ENCODE measurements around the gene NAA10. TPM values are rescaled to one million over a fixed set of nuclear protein-coding genes. Genes with fewer than 3 reads are reported as not detected.

NAA10 gene
- total and polyA plus RNA-seq, 2 of the 13 experiments (the other 11 are each of a cell fraction or from before 2014, with no cell fraction given), result 49.2 to 51.7 TPM

GRCh38 chrX:153927672-153927921 lies 7.2 kb downstream of the NAA10 start:
- Histone ChIP-seq H4K20me1 (ENCODE audit: insufficient read depth, low read length) (no peaks in the 10 kb centered on the region), H3K79me2 (ENCODE audit: insufficient read depth, low read length) (no peaks in the 10 kb centered on the region), H3K4me1 (ENCODE audit: insufficient read depth, low read length) (peaks cover 56% of the 10 kb centered on the region), H2AFZ (ENCODE audit: low read length) (no peak overlapping the region), H3K27me3 (ENCODE audit: control insufficient read depth in 1 of 2, insufficient read depth in 2 of 2, low read length in 2 of 2) (no peaks in the 10 kb centered on the region), H3K9me3 (ENCODE audit: low read length) (no peaks in the 10 kb centered on the region), H3K4me2 (ENCODE audit: low read depth, low read length) (peak overlapping the region; percentile 76), H3K36me3 (replicated peaks in 1 of 2; ENCODE audit: control insufficient read depth in 1 of 2, insufficient read depth in 2 of 2, low read length in 2 of 2) (peaks cover 1 to 8% of the 10 kb centered on the region in 2 experiments; a peak in 1 of 5 replicates), H3K27ac (ENCODE audit: extremely low read length, insufficient read depth, low read length) (peak overlapping the region; percentile 89), H3K4me3 (replicated peaks in 1 of 3; ENCODE audit: insufficient read depth in 1 of 3, low read depth in 2 of 3, low read length in 3 of 3) (peak overlapping the region; percentile 71 to 79 (median 76)), H3K9ac (ENCODE audit: insufficient read depth, low read depth, low read length) (peak overlapping the region; percentile 89)
- BruUV-seq (replicated peaks), result TSS peak; percentile 68
- DNase-seq (ENCODE audit: low spot score), result no peak
- 0 out of 4 replicates have a peak, but pooled peaks of 1 of the 2 experiments have one; percentile 29 for TF ChIP-seq ATF4 (CRISPR knock-in tag; IDR thresholded peaks at IDR 0.05)
- TF ChIP-seq MNT (IDR thresholded peaks at IDR 0.05), result no peak
- 0 out of 2 replicates have a peak, but pooled peaks have one; percentile 39 for TF ChIP-seq CCDC6 (CRISPR knock-in tag; IDR thresholded peaks at IDR 0.05)
- no peak for TF ChIP-seq KDM3A (CRISPR knock-in tag; IDR thresholded peaks at IDR 0.05; ENCODE audit: low read depth)
- TF ChIP-seq HNRNPL (IDR thresholded peaks at IDR 0.05; ENCODE audit: low read depth, low read length), result 0 out of 2 replicates have a peak, but pooled peaks have one; percentile 55
- no peak for TF ChIP-seq ZNF33B (CRISPR knock-in tag; IDR thresholded peaks at IDR 0.05)
- no peak for TF ChIP-seq ADNP (CRISPR knock-in tag; IDR thresholded peaks at IDR 0.05)
- no peak for TF ChIP-seq ZNF460 (CRISPR knock-in tag; IDR thresholded peaks at IDR 0.05; ENCODE audit: borderline replicate concordance)
- TF ChIP-seq YEATS4 (CRISPR knock-in tag; IDR thresholded peaks at IDR 0.05; ENCODE audit: borderline replicate concordance), result no peak
- TF ChIP-seq RBFOX2 (IDR thresholded peaks at IDR 0.05; ENCODE audit: low read depth, low read length), result 0 out of 2 replicates have a peak, but pooled peaks have one; percentile 47
- TF ChIP-seq, protein P1, sequence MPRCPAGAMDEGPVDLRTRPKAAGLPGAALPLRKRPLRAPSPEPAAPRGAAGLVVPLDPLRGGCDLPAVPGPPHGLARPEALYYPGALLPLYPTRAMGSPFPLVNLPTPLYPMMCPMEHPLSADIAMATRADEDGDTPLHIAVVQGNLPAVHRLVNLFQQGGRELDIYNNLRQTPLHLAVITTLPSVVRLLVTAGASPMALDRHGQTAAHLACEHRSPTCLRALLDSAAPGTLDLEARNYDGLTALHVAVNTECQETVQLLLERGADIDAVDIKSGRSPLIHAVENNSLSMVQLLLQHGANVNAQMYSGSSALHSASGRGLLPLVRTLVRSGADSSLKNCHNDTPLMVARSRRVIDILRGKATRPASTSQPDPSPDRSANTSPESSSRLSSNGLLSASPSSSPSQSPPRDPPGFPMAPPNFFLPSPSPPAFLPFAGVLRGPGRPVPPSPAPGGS (CRISPR knock-in tag; IDR thresholded peaks at IDR 0.05), result 0 out of 2 replicates have a peak, but pooled peaks have one; percentile 11
- TF ChIP-seq POLR2G (IDR thresholded peaks at IDR 0.05; ENCODE audit: low read depth, low read length), result peak; percentile 20; the same call in 1 of the 2 replicates
- TF ChIP-seq ZC3H4 (CRISPR knock-in tag; IDR thresholded peaks at IDR 0.05; ENCODE audit: borderline replicate concordance), result peak; percentile 79
- TF ChIP-seq MXD3 (CRISPR knock-in tag; IDR thresholded peaks at IDR 0.05), result 0 out of 2 replicates have a peak, but pooled peaks have one; percentile 5
- 0 out of 2 replicates have a peak, but pooled peaks have one; percentile 6 for TF ChIP-seq ZNF709 (CRISPR knock-in tag; IDR thresholded peaks at IDR 0.05)
- in situ Hi-C loops (cut with HindIII; ENCODE audit: extremely low pct_ligation_motif_present, low pct_unique_long_range_greater_than_20kb) (no loop called here), intact Hi-C loops (cut with micrococcal nuclease; ENCODE audit: unreplicated experiment) (no loop called here)
- ChIA-PET POLR2A (interaction anchor here (0.8 to 4.2 kb wide), 10 partner anchors 8 to 164 kb away, joined by 3 to 82 read pairs (median 5); partner anchors contain the start of genes HCFC1, IDH3G, L1CAM and NAA10), CTCF (ENCODE audit: low intra/inter-chr PET ratio, low total read pairs) (no interaction called here)
- ATAC-seq, result no peak; the same call in 2 of the 3 replicates
- no peak for FAIRE-seq
- 0% methylated on average over 2 of the region's 8 CpGs for WGBS (ENCODE audit: low lambda C conversion rate)
